ENCODE data around the gene CAVIN4. TPM values are rescaled to one million over a fixed set of nuclear protein-coding genes. Genes with fewer than 3 reads are reported as not detected.

Gene CAVIN4
- total RNA-seq, result under 1 TPM; 0.11 to 0.16 TPM

- CTCF ChIA-PET, result interaction anchor here (0.6 to 1.1 kb wide), 2 partner anchors 10 to 55 kb away, joined by 3 read pairs; no protein-coding TSS in a partner anchor
- H3K9me3 Mint-ChIP-seq (ENCODE audit: insufficient read depth), result no peaks in the 10 kb centered on the region
- no peak within 1 kb of the TSS for H3K4me3 Mint-ChIP-seq
- ATAC-seq, result no peak
- no peak within 1 kb of the TSS for H3K27ac Mint-ChIP-seq
- no peaks in the 10 kb centered on the region for H3K4me1 Mint-ChIP-seq (ENCODE audit: low read depth)
- no peak for DNase-seq
- POLR2A ChIA-PET, result no interaction called here
- H3K27me3 Mint-ChIP-seq (ENCODE audit: low read depth), result no peaks in the 10 kb centered on the region
- H3K36me3 Mint-ChIP-seq (ENCODE audit: low read depth), result no peaks in the 10 kb centered on the region
Observed at GRCh38 chr9:100577776-100578448, at the start of gene CAVIN4. Gene CAVIN4, plus strand, starts transcription at chr9:100578079. Its CDS starts 65 bp downstream, at chr9:100578144.

GRCh38 chr9:100534401-100534800 lies 43.5 kb upstream of the CAVIN4 start:
- ChIA-PET POLR2A (no interaction called here), CTCF (no interaction called here)
- Mint-ChIP-seq H3K27me3 (ENCODE audit: low read depth) (no peaks in the 10 kb centered on the region), H3K9me3 (ENCODE audit: insufficient read depth) (no peaks in the 10 kb centered on the region), H3K27ac (no peak overlapping the region), H3K4me1 (ENCODE audit: low read depth) (no peaks in the 10 kb centered on the region), H3K4me3 (no peak overlapping the region), H3K36me3 (ENCODE audit: low read depth) (no peaks in the 10 kb centered on the region)
- ATAC-seq (no peak), DNase-seq (no peak)

GRCh38 chr9:100540327-100540726 lies 37.6 kb upstream of the CAVIN4 start:
- Mint-ChIP-seq H3K9me3 (ENCODE audit: insufficient read depth) (no peaks in the 10 kb centered on the region), H3K4me3 (no peak overlapping the region), H3K27me3 (ENCODE audit: low read depth) (no peaks in the 10 kb centered on the region), H3K4me1 (ENCODE audit: low read depth) (no peaks in the 10 kb centered on the region), H3K36me3 (ENCODE audit: low read depth) (no peaks in the 10 kb centered on the region), H3K27ac (no peak overlapping the region)
- CTCF ChIA-PET, result no interaction called here
- POLR2A ChIA-PET, result no interaction called here
- DNase-seq, result no peak
- no peak for ATAC-seq

GRCh38 chr9:100549048-100549447 lies 28.8 kb upstream of the CAVIN4 start:
- CTCF ChIA-PET, result interaction anchor here (1.3 kb wide), 1 partner anchor 10 kb away, joined by 3 read pairs; no protein-coding TSS in a partner anchor
- no peak for ATAC-seq
- POLR2A ChIA-PET, result no interaction called here

GRCh38 chr9:100554935-100555401 lies 22.9 kb upstream of the CAVIN4 start:
- Mint-ChIP-seq H3K4me3 (no peak overlapping the region), H3K9me3 (ENCODE audit: insufficient read depth) (no peaks in the 10 kb centered on the region), H3K27ac (no peak overlapping the region), H3K27me3 (ENCODE audit: low read depth) (no peaks in the 10 kb centered on the region), H3K4me1 (ENCODE audit: low read depth) (no peaks in the 10 kb centered on the region), H3K36me3 (ENCODE audit: low read depth) (no peaks in the 10 kb centered on the region)
- ChIA-PET CTCF (interaction anchor here (1.0 kb wide), 1 partner anchor 16 kb away, joined by 3 read pairs; no protein-coding TSS in a partner anchor), POLR2A (no interaction called here)
- DNase-seq, result no peak
- ATAC-seq, result no peak

More at GRCh38 chr9:100549048-100549447, 28.8 kb upstream of the CAVIN4 start:
- Mint-ChIP-seq H3K9me3 (ENCODE audit: insufficient read depth) (no peaks in the 10 kb centered on the region), H3K27me3 (ENCODE audit: low read depth) (no peaks in the 10 kb centered on the region), H3K27ac (no peak overlapping the region), H3K4me1 (ENCODE audit: low read depth) (no peaks in the 10 kb centered on the region), H3K4me3 (no peak overlapping the region), H3K36me3 (ENCODE audit: low read depth) (no peaks in the 10 kb centered on the region)
- DNase-seq, result no peak

GRCh38 chr9:100555471-100555870 lies 22.4 kb upstream of the CAVIN4 start:
- Mint-ChIP-seq H3K27me3 (ENCODE audit: low read depth) (no peaks in the 10 kb centered on the region), H3K9me3 (ENCODE audit: insufficient read depth) (no peaks in the 10 kb centered on the region), H3K4me3 (no peak overlapping the region), H3K4me1 (ENCODE audit: low read depth) (no peaks in the 10 kb centered on the region), H3K36me3 (ENCODE audit: low read depth) (no peaks in the 10 kb centered on the region), H3K27ac (no peak overlapping the region)
- no peak for DNase-seq
- ATAC-seq, result no peak
- ChIA-PET CTCF (interaction anchor here (1.0 kb wide), 1 partner anchor 16 kb away, joined by 3 read pairs; no protein-coding TSS in a partner anchor), POLR2A (no interaction called here)

- no peak overlapping the region for H3K27ac Mint-ChIP-seq
- DNase-seq (no peak), ATAC-seq (no peak)
- no peaks in the 10 kb centered on the region for H3K27me3 Mint-ChIP-seq (ENCODE audit: low read depth)
- H3K9me3 Mint-ChIP-seq (ENCODE audit: insufficient read depth), result no peaks in the 10 kb centered on the region
- no peaks in the 10 kb centered on the region for H3K36me3 Mint-ChIP-seq (ENCODE audit: low read depth)
- POLR2A ChIA-PET, result no interaction called here
- CTCF ChIA-PET, result interaction anchor here (1.0 kb wide), 1 partner anchor 9 kb away, joined by 5 read pairs; no protein-coding TSS in a partner anchor
- no peak overlapping the region for H3K4me3 Mint-ChIP-seq
- no peaks in the 10 kb centered on the region for H3K4me1 Mint-ChIP-seq (ENCODE audit: low read depth)
Observed at GRCh38 chr9:100557053-100557452, 20.8 kb upstream of the CAVIN4 start.

GRCh38 chr9:100561256-100561655 lies 16.6 kb upstream of the CAVIN4 start:
- Mint-ChIP-seq H3K4me1 (ENCODE audit: low read depth) (no peaks in the 10 kb centered on the region), H3K27me3 (ENCODE audit: low read depth) (no peaks in the 10 kb centered on the region), H3K9me3 (ENCODE audit: insufficient read depth) (no peaks in the 10 kb centered on the region), H3K4me3 (no peak overlapping the region), H3K27ac (no peak overlapping the region), H3K36me3 (ENCODE audit: low read depth) (no peaks in the 10 kb centered on the region)
- DNase-seq (no peak), ATAC-seq (no peak)
- POLR2A ChIA-PET, result no interaction called here
- CTCF ChIA-PET, result no interaction called here

GRCh38 chr9:100567856-100568255 lies 10.0 kb upstream of the CAVIN4 start:
- no peak for ATAC-seq
- ChIA-PET POLR2A (no interaction called here), CTCF (no interaction called here)
- DNase-seq, result no peak
- no peaks in the 10 kb centered on the region for H3K36me3 Mint-ChIP-seq (ENCODE audit: low read depth)
- H3K27me3 Mint-ChIP-seq (ENCODE audit: low read depth), result no peaks in the 10 kb centered on the region
- no peak overlapping the region for H3K4me3 Mint-ChIP-seq
- H3K27ac Mint-ChIP-seq, result no peak overlapping the region
- H3K4me1 Mint-ChIP-seq (ENCODE audit: low read depth), result no peaks in the 10 kb centered on the region
- H3K9me3 Mint-ChIP-seq (ENCODE audit: insufficient read depth), result no peaks in the 10 kb centered on the region

GRCh38 chr9:100573655-100574260 lies 4.1 kb upstream of the CAVIN4 start:
- Mint-ChIP-seq H3K27ac (no peak overlapping the region), H3K27me3 (ENCODE audit: low read depth) (no peaks in the 10 kb centered on the region), H3K36me3 (ENCODE audit: low read depth) (no peaks in the 10 kb centered on the region), H3K9me3 (ENCODE audit: insufficient read depth) (no peaks in the 10 kb centered on the region), H3K4me3 (no peak overlapping the region), H3K4me1 (ENCODE audit: low read depth) (no peaks in the 10 kb centered on the region)
- ChIA-PET POLR2A (no interaction called here), CTCF (no interaction called here)
- no peak for DNase-seq
- ATAC-seq, result no peak

- ATAC-seq (no peak), DNase-seq (no peak)
- Mint-ChIP-seq H3K27ac (no peak overlapping the region), H3K4me1 (ENCODE audit: low read depth) (no peaks in the 10 kb centered on the region), H3K9me3 (ENCODE audit: insufficient read depth) (no peaks in the 10 kb centered on the region), H3K4me3 (no peak overlapping the region), H3K27me3 (ENCODE audit: low read depth) (no peaks in the 10 kb centered on the region), H3K36me3 (ENCODE audit: low read depth) (no peaks in the 10 kb centered on the region)
- ChIA-PET POLR2A (no interaction called here), CTCF (no interaction called here)
Observed at GRCh38 chr9:100575006-100575405, 2.9 kb upstream of the CAVIN4 start.

GRCh38 chr9:100575765-100576386 lies 2.0 kb upstream of the CAVIN4 start:
- no peaks in the 10 kb centered on the region for H3K27me3 Mint-ChIP-seq (ENCODE audit: low read depth)
- no peak for ATAC-seq
- H3K36me3 Mint-ChIP-seq (ENCODE audit: low read depth), result no peaks in the 10 kb centered on the region
- H3K27ac Mint-ChIP-seq, result no peak overlapping the region
- H3K4me1 Mint-ChIP-seq (ENCODE audit: low read depth), result no peaks in the 10 kb centered on the region
- ChIA-PET POLR2A (no interaction called here), CTCF (no interaction called here)
- no peak overlapping the region for H3K4me3 Mint-ChIP-seq
- no peaks in the 10 kb centered on the region for H3K9me3 Mint-ChIP-seq (ENCODE audit: insufficient read depth)
- no peak for DNase-seq
